IPS-NIHi7 (cell line): ENCODE results near the gene HNRNPH2.

Source experiments
- DNase-seq: peaks from one replicate; pipeline ENCODE4 v3.0.0; 2012; ENCODE audit warnings: mixed read lengths; ENCODE audit errors: extremely low spot score

HNRNPH2 gene

GRCh38 chrX:101397779-101398178, 10.2 kb upstream of the HNRNPH2 start:
- DNase-seq = no peak

DNA sequence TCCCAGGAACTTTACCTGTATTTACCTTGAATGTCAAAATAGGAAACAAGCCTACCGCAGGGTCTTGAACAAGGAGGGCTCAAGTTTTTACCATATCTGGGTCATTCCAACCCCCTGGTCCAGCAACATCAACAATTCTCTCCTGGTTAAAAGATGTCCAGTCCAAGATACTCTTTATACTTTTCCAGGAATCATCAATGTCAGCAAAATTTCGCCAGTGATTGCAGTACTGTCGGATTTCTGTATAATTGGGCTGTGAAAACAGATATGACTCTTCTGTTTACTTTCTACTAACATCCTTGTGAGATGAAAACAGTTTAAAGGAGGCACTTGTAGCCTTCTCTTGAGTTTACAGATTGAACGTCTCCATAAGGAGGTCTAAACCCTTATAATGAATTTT, 9.3 kb upstream of the HNRNPH2 start:
- no peak for DNase-seq

- DNase-seq = no peak
These were observed 8.2 kb upstream of the HNRNPH2 start for GRCh38 chrX:101399825-101400224.

GRCh38 chrX:101407167-101407747, 765 bp upstream of the HNRNPH2 start:
- no peak for DNase-seq

GRCh38 chrX:101408532-101408841, 465 bp downstream of the HNRNPH2 start:
- DNase-seq = no peak

GRCh38 chrX:101409043-101409442, 1.0 kb downstream of the HNRNPH2 start:
- DNase-seq = no peak

- DNase-seq = no peak
These were observed 2.4 kb downstream of the HNRNPH2 start for GRCh38 chrX:101410461-101410860.

DNA sequence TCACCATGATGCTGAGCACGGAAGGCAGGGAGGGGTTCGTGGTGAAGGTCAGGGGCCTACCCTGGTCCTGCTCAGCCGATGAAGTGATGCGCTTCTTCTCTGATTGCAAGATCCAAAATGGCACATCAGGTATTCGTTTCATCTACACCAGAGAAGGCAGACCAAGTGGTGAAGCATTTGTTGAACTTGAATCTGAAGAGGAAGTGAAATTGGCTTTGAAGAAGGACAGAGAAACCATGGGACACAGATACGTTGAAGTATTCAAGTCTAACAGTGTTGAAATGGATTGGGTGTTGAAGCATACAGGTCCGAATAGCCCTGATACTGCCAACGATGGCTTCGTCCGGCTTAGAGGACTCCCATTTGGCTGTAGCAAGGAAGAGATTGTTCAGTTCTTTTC, 4.0 kb downstream of the HNRNPH2 start:
- DNase-seq = no peak

- peak; percentile 48 for DNase-seq
These were observed 7.4 kb downstream of the HNRNPH2 start for GRCh38 chrX:101415180-101416145.

DNA sequence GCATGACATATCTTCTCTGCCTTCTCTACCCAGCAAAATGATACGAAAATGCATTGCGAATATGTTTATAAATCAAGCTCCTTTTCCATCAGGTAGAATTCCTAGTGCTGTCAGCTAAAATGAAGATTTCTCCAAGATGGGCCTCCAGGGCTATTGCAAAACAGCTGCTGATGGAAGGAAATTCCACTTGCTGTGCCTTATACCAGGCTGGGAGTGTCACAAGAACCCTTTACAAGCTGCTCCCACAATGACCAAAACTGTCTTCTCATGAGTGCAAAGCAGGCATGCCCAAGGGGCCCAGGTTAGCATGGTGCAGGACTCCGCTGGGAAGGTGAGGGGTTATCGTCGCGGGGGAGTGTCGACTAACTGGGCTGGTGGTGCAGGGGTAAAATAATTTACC, 8.7 kb downstream of the HNRNPH2 start:
- no peak for DNase-seq

DNA sequence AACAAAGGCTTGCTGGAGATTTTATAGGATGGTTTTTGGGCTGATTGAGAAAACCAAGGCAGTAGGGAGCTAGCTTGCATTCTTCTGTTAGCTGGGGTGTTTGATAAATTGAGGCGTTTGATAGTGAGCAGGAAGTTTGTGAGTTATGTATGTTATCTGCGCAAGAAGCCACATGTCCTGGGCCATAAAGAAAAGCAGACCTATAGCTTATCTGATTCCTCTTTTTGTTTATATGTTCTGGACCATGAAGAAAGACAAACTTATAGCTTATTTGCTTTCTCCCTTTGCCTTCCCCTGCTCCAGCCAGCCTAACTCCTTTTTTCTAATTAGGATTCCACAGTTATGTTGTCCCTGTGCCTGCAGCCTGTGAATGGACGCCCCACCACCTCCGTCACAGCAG, 9.2 kb downstream of the HNRNPH2 start:
- no peak for DNase-seq

DNA sequence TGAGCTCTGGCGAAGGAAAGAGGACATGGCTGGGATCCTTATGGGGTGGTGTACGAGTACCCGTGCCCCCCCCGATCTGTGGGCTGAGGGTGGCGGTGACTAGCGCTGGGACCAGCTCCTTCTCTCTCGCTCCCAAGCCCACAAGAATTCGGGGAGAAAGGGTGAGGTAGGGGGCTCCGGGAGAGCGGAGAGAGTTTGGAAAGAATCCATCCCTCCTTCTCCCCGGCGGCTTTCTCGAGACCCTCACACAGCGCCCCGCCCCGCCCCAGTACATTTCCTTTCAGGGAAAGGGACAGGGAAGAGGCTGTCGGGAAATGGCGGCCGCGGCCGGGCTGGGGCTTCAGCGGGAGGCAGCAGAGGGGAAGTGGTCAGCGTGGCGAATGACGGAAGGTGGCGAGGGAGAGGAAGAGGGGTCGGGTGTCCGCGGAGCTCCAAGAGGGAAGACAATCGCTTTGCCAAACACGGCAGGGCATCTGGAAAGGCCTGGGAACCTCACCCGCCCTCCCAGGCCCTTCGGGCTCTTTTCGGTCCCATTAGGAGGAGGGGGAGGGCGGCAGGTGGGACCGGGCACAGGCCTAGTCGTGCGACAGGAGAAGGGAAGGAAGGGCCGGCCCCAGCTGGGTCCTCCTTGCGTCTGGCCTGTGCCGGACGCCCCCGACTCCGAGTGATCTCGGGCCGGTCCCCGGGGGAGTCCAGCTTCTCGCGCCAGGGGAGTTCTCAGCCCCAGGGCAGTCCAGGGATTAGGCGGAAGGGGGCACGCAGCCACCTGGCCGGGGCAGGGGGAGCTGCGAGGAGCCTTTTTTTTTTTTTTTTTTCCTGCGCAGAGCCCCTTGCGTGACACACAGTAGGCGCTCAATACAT, 10.2 kb downstream of the HNRNPH2 start:
- DNase-seq = peak; percentile 59

DNA sequence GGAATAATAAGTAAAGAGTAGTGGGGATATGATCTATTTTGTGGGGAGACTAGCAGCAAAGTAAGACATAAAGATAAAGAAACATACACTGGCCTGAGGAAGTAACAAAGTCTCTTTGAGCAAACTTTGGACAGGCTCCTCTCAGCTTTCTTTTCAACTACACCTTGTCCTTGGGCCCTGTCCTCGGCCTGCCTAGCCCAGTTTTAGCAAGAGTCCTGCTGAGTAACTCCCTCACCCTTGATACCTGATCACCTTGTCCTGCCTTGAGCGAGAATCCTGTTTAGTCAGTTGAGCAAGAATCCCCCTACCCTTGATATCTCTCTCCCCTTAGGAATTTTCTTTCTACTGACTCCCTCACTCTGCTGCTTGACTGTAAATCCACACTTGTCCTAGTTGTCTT, 11.5 kb downstream of the HNRNPH2 start:
- no peak for DNase-seq

GRCh38 chrX:101427954-101428353, 19.9 kb downstream of the HNRNPH2 start:
- no peak for DNase-seq

DNA sequence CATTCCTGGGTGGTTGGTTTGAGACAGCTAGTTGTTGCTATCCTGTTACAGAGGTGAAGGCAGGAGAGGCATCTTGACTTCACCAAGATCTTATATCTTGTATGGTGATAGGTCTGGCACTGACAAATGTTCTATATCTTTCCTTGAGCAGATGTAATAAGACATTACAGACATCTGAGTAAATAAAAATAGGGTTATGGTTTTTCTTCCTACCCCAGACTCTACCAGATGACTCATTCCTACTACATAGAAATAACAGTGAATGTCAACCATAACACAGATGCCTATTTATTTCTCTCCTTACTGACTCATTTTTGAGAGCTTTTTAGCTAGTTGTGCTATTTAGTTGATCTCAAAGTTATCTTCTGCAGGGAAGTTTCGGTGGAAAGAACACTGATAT, 21.9 kb downstream of the HNRNPH2 start:
- DNase-seq = no peak

DNA sequence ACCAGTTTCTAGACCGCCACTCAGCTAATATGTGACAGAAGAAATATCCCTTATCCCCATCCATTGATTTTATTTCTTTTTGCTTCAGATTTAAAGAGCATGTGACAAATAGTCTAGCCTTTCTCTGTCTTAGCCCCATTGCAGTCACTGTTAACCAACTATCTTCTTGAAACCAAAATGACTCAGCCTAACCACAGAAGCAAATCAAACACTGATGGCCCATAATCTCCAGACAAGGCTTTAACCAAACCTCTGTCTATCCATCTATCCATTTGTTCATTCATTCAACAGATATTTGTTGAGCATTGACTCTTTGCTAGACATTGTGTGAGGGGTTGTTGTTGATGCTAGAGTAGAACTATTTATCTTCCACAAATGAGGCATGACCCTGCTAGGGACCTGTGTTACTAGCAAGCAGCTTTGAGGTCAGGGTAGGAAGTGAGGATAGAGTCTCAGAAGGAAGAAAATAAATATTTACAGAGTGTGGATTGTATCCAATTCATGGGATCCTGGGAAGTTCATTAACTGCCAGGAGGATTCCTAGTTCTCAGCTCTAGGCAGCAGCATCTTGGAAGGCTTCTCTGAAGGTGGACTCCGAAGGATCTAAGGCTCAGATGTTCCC, 22.5 kb downstream of the HNRNPH2 start:
- no peak for DNase-seq

- no peak for DNase-seq
These were observed 34.1 kb downstream of the HNRNPH2 start for GRCh38 chrX:101442085-101442484.

DNA sequence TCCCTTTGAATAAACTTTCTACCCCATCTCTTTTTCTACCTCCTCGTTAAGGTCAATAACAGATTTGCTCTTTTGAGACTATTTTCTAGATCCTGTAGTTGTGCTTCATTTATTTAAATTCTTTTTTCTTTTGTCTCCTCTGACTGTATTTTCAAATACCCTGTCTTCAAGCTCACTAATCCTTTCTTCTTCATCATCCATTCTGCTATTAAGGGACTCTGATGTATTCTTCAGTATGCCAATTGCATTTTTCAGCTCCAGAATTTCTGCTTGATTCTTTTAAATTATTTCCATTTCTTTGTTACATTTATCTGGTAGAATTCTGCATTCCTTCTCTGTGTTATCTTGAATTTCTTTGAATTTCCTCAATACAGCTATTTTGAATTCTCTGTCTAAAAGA, 41.3 kb downstream of the HNRNPH2 start:
- DNase-seq = no peak

DNA sequence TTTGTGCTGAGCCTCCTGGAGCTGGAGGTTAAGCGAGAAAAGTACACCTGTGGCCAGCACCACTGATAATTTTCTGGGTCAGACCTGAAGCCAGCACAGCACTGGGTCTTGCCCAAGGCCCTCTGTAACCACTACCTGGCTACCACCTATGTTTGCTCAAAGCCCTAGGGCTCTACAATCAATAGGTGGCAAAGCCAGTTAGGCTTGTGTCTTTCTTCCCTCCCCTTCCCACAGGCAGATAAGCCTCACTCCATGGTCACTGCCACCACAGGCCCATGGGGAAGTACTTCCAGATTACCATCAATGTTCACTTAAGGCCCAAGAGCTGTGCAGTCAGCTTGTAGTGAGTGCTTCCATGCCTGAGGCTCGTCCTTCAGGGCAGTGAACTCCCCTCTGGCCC, 42.1 kb downstream of the HNRNPH2 start:
- DNase-seq = no peak

DNA sequence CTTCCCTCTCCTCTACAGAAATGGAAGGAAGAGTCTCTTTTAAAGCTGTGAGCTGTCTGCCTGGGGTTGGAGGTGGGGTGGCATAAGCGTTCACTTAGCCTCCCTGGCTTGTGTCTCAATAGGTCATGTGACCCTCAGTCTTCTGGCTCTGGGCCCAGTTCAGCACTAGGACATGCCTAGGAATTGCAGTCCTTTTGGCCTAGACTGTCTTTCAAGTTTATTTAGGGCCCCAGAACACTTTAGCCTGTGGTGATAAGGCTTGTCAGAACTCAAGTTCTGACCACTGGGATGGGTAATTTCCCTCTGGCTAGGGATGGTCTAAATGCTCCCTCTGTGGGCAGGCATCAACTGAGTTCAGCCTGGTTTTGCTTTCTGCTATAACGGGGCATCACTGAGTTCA, 42.9 kb downstream of the HNRNPH2 start:
- no peak for DNase-seq

GRCh38 chrX:101452056-101452455, 44.0 kb downstream of the HNRNPH2 start:
- no peak for DNase-seq

GRCh38 chrX:101460669-101461068, 52.6 kb downstream of the HNRNPH2 start:
- DNase-seq = no peak
